Measurements from ENCODE around the gene TBXAS1.

Gene TBXAS1

DNA sequence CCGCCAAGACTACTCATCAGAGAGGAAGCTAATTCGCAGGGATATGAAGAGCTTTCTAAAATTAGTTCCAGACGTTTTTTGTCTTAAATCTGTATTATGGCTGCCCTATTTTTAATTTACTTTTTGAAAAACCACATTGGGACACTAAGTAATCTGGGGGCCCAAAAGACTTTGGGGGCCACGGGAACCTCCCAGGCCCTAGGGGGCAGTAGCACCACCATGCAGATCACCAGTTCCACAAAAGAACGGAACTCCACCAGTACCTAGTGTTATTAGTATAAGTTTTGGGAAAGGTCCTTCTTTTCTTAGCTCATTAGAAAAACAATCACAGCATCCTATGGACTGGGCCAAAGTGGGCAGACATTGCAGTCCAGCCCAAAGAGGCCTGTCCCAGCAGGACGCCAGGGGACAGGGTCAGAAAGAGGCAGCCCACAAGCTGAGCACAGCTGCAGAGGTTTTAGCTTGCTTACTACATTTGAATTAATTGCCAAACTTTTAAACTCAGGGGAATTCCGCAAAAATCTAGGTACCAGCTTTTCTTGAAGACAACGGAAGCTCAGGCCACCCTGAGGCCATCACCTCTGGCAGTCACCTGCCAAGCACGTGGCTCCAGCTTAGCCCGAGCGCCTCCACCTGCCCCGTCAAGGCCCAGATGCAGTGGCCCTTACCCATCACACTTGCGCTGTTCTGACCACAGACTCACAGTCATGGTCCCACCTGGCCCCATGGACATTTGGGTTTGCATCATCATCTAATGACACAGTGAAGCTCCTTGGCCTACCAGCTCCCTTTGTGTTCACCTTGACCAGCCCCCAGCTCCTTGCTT lies 158.8 kb downstream of the TBXAS1 start:
- no peak for DNase-seq

DNA sequence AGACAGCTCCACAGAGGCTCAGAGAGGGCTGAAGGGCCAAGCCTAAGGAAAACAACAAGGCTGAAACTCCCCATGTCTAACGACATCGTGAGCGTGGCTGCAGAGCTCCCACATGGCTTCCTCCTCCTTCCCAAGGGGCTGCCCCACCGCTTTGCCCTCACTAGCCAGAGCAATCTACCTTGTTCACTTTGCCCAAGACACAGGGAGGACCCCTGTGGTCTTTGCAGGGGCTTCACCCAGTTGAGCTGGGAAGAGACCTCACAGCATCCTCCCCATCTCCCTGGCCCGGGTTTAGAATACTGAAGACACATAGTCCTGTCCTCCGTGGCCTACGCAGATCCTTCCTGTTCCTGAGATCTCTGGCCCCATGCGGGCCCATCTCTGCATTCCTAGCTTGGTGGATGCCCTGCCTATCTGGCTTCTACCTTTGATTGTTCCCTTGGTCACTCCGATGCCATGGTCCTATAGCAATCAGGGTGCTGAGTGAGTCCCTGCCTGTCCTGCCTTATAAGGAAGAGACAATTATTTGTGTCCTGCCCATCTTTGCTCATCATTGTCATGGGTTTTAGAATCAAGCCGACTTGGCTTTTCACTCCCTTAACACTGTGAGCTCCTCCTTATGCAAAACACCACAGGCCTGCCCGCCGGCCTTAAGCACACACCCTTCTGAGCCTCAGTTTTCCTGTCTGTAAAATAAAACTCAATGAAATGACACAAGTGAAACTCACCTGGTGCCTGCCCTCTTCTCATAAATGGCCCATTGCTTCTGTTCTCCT lies 160.5 kb downstream of the TBXAS1 start:
- no peak for DNase-seq

DNA sequence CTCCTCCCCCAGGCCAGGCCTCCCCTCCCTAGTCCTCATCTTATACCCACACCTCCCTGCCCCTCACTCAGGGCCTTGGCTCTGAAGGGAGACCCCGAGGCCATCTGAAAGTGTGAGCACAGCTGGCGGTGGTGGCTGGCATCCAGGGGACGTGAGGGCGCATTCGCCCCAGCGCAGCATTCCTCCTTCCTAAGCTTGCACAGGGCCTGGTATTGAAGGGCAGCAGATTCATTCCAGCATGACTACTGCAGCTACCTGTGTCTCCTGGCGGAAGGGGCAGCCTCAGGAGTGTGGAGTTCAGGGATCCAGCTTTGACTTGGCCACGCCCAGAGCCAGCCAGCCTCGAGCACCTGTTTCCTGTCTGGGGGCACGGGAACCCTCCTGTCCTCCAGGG lies 161.1 kb downstream of the TBXAS1 start:
- DNase-seq = no peak

DNA sequence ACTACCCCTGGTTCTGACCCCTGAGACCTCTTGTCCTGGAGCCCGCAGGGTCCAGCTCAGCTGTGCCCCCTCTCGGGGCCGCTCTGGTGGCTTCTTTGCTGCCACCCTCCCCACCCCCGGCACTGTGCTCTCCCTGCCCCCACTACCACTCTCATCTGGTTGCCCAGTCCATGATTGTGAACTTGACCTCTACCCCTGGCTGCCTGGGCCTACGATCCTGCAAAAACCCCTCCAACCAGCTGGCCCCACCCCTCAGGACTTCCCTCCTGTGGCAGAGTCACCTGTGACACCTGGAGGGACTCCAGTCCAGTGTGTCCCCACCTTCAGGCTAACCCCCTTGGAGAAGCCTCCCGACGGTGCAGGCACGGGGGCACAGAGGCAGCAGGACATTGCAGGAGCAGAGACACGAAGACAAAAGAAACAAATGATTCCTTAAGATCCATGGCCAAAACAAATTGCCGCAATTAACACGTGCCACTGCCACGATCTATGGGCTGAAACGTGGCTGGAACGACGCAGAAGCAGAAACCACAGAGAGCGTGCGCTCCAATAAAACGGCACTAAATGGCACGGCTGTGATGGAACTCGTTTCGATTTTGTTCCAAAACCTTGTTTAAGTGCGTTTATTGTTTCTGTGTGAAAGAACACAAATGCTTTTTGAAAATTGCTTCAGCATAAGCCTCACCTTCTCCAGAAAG lies 161.7 kb downstream of the TBXAS1 start:
- no peak for DNase-seq

DNA sequence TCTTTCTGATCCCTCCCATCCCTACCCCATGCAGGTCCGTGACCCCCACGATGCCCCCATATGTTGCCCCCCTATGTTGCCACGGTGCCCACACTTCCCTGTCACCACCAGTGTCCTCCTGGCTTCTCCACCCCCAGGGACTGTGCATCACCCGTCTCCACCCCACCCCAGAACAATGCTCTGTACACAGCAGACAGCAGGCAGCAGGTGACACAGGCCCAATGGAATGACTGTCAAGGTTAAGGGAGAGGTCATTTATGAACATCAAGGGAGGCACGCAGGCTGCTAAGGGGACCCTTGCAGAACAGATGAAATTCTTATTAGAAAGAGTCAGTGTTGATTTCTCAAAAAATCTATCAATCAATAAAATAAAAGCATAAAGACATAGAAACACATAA lies 162.2 kb downstream of the TBXAS1 start:
- no peak for DNase-seq

DNA sequence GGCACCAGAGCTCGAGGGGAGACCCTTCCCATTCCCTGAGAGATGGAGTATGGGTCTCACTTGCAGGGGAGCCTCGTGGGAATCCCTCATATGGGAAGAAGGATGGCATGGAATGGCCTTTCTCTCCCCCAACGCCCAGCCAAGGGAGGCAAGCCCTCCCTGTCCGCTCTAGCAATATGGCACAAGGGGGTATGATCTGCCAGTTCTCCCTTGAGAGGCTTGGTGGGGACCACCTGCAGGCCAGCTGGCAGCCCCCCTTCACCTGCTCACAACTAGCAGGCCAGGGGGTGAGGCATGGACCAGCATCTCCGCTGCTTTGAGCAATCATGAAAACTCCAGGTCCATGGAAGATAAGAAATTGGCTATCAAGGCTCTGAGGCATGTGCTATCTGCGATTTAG lies 162.8 kb downstream of the TBXAS1 start:
- DNase-seq = no peak

DNA sequence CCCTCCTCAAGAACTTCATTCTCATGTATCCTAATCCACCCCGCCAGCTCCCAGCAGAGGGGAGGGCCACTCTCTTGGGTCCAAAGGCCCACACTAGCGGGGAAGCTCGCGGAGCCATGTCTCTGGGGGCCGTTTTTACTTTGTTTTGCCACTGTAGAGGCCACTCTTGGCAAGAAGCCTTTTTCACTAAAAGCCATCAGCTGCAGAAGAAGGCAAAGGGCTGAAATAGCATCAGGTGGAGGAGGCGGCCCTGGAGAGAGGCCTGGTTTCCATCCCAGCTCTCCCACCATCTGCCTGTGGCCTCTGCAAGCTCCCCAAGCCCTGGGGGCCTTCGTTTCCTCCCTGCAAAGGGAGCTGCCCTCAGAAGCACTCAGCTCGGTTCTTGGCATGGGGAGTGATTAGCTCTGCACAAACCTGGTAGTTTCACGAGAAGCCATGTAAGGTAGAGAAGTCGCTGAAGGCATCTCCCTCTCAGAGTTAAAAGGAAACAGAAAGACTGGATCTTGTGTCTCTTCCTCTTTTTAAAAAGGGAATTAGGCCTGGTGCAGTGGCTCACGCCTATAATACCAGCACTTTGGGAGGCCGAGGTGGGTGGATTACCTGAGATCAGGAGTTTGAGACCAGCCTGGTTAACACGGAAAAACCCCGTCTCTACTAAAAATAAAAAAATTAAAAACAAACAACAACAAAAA lies 163.4 kb downstream of the TBXAS1 start:
- no peak for DNase-seq

DNA sequence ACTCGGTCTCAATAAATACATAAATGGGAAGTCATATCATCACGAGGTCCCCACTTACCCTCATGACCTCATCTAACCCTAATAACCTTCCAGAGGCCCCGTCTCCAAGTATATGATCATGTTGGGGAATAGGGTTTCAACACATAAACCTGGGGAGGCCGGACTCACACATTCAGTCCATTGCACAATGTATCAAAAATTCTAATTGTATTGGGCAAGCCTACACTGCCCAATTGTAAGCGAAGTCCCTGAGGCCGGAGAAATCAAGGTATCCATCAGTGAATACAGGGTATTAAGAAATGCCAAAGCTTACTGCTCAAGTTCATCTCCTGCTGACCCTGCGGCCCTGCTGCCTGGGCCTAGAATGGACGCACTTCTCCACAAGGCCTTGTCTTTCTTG lies 164.1 kb downstream of the TBXAS1 start:
- DNase-seq = no peak

DNA sequence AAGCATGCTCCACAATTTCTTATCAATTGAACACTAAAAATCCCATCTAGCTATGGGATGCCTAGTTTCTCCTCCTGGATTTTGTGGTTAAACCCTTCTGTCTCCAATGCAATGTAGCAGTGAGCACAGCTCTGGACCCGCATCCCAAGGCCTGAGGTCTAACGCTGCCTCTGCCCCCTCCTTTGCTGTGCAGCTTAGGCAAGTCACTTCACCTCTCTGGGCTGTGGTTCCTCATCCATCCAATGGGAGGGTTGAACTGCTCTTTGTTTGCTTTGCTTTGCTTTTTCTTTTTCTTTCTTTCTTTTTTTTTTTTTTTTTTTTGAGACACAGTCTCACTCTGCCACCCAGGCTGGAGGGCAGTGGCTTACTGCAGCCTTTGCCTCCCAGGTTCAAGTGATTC lies 164.5 kb downstream of the TBXAS1 start:
- DNase-seq = no peak

DNA sequence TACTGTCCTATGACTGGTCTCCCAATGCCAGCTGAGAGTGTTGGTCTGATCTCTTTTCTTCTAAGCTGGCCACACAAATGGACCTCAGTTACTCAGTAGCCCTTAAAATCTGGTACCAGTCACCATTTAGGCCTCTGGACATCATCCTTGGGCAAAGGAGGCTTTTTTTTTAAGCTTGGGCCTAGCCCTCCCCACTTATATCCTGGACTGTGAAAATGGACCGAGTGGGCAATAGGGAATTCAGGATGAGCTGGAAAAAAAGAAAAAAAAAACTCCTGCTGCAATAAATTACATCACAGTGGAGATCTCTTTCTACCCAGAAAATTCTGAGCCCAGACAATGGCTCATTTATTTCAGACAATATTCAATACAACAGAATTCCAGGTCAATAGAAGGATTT lies 165.3 kb downstream of the TBXAS1 start:
- no peak for DNase-seq

DNA sequence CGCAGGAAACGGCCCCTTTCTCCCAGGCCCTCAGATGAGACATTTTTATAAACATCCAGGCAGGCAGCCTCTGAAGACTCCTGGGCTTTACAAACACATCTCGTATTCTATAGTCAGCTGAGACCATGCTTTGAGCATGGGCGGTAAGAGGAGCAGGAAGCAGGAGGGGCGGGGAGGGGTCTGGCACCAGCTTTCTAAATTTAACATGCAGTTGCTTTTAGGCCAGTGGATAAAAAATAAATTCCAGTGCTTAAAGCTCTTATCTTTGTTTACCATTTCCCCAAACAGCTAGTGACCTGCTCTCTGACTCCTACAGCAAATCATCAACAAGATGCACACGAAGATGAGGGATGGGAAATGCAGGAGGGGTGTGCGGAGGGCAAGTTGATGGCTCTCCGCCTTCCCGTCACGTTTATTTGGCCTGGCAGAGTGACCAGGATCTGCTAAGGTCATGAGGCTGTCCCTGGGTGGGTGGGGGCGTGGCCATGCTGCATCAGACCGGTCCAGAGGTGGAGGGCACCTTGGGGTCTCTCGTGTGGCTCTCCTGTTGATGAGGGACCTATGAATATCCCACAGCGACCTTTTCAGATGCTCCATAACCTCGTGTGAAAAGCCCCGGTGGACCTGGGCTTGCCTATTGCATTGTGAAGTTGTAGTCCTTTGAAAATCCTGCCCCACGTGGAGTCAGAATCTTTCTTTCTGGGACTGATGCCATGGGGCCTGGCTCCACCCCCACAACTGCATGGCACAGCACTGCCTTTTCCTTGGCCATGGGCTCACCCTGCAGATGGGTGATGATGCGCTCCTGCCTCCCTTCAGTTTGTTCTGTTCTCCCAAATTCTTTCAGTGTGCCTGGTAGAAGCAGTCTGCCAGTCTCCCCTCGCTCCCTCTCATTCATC lies 166.2 kb downstream of the TBXAS1 start:
- no peak for DNase-seq

DNA sequence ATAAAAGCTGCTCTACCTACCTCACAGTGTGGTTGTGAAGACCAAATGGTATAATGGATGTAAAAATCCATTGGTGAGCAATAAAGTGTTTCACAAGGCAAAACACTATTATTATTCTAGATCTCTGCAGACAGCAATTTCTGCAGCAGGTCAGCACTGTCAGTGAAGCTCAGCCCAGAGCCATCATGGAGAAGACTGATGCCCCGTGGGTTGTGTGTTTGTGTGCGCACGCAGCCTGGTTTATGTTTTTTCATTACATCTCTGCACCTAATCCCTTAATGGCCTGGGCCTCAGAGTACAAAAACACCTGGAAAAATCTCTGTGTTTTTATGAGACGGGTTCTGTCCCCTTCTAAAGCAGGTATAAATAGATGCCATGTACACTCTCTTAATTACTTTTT lies 169.5 kb downstream of the TBXAS1 start:
- no peak for DNase-seq

DNA sequence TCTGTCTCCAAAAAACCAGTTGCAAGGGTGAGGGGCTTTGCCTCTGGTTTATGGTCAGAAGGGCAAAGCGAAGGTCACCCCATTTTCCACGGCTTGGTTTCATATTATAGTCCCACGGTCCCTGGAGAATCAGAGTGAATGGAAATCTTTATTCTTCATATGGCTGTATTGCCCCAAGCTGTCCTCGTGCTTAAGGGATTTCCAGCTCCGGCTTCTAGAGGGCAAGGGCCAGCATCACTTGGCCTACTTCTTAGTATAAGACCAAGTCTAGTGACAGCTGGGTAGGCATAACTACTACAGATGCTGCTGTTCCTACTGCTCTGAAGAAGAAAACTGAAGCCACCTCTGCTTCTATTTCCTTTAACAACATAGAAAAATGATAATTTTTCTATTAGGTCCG lies 170.5 kb downstream of the TBXAS1 start:
- DNase-seq = no peak

DNA sequence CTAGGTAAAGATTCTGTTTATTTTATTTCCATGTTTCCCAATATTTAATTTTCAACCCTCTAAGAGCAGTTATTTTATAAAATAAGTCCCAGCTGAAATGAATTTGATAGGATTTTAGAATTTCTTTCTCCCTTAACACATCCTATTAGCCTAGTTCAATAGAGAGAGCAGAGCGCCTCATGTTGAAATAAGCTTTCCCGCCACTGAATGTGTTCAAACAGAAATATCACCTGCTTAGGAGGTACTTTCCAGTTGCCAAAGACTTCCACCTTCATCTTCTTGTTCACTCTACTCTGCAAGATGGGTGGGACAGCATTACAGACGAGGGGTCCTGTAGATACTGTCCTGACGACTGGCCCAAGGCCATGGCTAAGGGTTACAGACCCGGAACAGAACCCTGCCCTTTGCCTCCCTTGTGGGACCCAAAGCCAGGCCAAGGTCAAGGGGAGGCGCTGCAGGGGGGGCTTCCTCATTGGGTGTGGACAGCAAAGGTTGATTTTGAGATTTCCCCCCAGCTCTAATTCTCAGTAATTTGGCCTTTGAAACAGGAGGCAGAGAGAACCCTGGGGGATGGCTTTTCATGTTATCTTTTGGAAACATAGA lies 171.7 kb downstream of the TBXAS1 start:
- no peak for DNase-seq

DNA sequence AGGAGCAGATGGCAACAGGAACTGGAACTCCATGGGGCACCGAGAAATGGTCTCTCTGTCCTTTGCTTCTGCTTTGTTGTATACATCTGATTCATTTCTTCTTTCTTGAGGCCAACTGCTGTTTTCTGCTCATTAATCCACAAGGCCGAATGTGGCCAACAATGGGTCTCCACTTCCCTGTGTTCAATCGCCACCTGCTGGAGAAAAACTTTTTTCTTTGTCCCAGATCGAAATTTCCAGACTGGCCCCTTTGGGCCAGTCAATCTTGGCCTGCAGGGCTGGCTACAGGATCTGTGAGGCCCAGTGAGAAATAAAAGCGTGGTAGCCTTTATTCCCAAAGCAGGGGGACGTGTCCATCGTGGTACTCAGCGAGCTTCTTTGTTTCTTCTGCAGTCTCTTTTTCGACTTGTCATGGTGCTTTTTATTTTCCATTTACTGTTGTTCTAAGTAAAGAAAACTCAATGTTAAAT lies 174.9 kb downstream of the TBXAS1 start:
- DNase-seq = no peak

DNA sequence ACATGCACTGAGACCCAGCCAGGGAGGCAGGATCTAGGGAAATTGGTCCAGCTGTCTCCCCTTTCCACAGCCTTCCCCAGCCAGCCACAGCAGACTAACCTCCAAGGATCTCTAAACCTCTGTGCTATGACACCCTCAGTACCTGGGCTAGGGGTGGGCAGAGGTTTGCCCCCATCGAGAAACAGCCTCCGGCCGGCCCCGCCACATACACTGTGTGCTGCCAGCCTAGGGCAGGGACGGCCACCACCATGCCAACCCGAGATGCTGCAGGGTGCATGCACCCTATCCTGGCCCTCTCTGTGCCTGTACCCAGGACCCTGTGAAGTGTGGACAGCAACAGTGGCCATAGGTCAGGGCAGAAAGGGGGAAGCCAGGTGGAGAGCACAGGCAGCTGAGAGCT lies 175.6 kb downstream of the TBXAS1 start:
- no peak for DNase-seq

DNA sequence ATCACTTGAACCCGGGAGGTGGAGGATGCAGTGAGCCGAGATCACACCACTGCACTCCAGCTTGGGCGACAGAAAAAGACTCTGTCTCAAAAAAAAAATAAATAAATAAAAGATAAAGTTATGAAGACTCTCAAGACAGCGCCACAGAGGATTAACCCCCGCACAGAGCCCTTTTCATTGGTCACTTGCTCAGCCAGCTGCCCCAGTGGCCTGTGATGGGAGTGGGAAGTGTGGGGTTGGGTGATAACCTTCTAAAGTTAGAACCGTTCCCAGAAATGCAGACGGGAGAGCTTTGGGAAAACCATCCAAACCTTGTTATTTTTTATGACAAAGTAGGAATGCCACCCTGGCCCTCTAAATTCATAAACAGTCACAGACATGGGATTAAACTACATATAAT lies 176.3 kb downstream of the TBXAS1 start:
- DNase-seq = no peak

DNA sequence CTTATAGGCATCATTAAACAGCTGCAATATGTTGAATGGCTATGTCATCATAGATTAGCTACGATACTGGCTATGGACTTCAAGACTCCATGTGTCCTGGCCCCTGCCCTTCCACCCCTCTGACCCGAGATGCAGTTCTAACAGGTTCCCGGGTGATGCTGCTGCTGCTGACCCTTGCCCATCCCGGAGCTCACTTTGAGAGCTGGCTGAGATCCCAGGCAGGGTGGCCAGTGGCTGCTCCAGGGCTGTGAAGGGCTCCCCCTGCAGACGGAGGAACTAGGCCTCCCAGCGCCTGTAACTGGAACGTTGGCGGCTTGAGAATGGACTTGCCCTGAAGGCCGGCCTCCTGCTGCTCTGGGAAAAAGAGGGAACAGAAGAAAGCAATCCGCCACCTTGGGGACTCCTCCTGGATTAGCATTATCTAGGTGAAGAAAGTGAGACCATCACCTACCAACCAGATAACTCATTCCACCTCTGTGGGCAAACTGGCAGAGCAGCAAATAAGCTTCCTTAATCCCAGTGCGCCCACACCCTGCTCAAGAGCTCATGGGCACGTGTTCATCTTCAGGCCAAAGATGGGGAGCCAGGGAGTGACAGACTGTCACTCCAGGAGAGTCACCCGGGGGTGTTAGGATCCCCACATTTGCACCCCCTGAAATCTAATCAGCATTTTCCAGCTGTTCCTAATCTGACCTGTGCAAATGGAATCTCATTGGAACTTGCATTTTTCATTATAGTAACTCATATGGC lies 176.9 kb downstream of the TBXAS1 start:
- no peak for DNase-seq

DNA sequence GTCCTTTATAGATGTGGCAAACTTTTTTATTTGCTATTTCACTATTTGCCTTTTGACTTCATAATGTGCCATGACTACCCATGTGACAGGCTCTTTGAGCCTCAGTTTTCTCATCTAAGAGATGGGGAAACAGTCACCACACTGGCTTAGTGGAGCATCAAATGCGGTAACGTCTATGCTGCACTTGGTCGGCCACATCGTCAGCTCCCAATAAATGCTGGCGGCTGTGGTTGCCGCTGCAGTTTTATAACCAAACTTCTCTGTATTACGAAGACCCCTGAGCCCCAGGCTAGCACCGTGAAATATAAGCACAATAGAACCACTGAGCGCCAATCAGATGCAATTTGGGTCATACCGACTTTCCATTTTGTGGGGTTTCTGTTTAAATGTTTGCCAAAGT lies 177.5 kb downstream of the TBXAS1 start:
- no peak for DNase-seq

DNA sequence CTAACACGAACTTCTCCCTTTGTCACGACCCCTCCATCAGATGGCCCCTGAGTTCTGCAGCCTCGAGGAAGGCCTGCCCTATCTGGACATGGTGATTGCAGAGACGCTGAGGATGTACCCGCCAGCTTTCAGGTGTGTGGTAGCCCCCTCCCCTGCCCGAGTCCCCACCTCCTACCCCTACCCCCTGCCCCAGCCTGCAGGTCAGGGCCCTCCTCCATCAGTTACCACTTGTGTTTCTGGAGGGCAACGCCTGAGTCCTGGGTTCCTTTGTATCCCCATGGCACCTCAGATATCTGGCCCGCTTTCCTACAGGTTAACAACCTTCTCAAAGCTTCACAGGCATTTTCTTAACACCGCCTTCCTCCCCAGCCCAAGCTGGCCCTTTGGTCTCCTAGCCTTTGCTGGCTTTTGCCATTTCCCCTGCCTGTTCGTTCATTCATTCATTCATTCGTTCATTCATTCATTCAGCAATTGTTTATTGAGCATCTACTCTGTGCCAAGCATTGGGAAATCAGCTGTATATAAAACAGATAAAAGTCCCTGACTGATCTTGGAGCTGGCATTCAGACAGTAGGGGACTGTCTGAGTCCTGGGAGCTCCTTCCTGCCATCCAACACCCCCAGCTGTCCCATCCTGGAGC lies 178.1 kb downstream of the TBXAS1 start:
- DNase-seq = no peak
